ENCODE measurements around the gene TIAM2.

TIAM2 gene

GRCh38 chr6:155064303-155064702, 69.2 kb downstream of the TIAM2 start:
- DNase-seq (ENCODE audit: low read depth): no peak

DNA sequence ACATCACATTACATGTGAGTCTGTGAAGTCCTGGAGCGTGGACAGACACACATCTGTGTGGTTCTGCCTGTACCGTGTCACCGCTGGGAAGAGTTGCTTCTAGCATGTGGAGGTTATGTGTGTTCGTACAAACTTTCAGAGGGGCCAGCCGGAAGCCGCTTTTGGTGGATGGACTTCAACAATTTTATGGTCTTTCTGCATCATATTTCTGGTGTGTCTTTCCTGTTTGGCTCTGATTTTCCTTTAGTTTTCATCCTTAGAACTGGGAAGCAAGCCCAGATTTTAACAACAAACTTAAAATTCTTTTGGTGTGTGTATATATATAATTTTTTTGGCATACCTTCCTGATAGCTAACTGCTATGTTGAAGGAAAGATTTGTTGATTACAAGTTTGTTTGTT, 71.2 kb downstream of the TIAM2 start:
- DNase-seq (ENCODE audit: low read depth): no peak

- no peak for DNase-seq (ENCODE audit: low read depth)
These were observed 72.0 kb downstream of the TIAM2 start for GRCh38 chr6:155066921-155067680.

DNA sequence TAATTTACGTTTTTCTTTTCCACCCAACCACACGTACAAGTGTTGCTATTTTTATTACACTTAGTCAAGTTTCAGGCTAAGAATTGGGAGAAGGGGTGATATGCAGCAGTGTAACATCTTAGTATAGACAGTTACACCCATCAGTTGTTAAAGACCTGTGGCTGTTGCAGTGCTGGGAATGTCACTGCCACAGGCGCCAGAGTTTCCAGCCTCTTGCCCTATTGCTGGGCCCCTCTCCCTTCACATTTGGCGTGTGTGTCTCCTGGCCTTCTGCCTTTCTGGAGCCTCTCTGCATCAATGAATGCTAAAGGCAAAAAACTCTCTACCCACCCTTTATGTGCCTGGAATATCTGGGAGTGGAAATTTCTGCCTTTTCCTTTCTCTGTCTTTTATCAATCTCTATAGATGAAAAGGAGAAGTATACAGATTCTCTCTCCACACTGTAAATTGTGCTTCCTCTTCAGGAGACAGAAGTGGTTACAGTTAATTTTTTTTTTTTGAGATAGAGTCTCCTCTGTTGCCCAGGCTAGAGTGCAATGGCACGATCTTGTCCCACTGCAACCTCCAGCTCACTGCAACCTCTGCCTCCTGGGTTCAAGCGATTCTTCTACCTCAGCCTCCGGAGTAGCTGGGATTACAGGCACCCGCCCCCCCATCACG, 73.0 kb downstream of the TIAM2 start:
- DNase-seq (ENCODE audit: low read depth): no peak

GRCh38 chr6:155069543-155069942, 74.4 kb downstream of the TIAM2 start:
- no peak for DNase-seq (ENCODE audit: low read depth)

- DNase-seq (ENCODE audit: low read depth): no peak
These were observed 81.0 kb downstream of the TIAM2 start for GRCh38 chr6:155075930-155076695.

GRCh38 chr6:155077331-155077730, 82.2 kb downstream of the TIAM2 start:
- DNase-seq (ENCODE audit: low read depth): peak; percentile 75

- peak; percentile 39 for DNase-seq (ENCODE audit: low read depth)
These were observed 82.7 kb downstream of the TIAM2 start for GRCh38 chr6:155077784-155078183.

DNA sequence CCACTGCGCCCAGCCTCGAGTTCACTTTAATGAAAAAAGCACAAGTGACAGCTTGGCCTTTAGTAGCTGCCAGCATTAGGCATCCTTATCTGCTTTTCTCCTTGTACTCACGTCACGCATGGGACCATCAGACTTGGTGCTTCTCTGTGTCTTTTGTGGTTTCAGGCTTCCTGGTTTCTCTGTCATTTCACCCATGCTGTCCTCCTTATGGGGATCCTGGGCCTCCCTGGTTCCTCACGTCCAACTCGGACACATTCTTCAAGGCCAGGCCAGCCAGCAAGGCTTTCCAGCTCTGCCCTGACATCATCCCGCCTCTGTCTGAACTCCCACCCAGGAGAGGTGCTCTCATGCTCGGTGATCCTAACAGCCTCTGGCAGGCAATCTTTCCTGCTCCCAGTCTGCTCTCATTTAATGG, 83.2 kb downstream of the TIAM2 start:
- DNase-seq (ENCODE audit: low read depth): peak; percentile 61

DNA sequence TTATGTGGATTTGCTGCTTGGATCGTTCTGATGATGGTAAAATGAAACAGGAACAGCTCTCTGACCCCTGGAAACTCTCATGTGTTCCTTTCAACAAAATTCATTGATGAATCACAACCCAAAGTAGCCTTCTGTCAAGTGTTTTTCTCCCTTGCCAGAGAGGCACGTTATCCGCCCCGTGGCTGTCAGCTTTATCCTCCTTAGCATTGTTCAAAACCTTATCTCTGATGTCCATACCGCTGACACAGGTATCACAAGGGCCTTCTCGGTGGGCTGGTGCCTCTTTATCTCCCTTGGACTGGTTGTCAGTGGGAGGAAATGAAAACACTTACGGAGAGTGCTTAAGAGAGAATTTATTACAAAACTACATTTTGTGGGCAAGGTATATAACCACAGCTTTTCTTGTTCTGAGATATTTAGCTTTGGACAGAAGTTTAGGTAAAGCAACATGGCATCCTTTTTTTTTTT, 84.9 kb downstream of the TIAM2 start:
- DNase-seq (ENCODE audit: low read depth): peak; percentile 64

DNA sequence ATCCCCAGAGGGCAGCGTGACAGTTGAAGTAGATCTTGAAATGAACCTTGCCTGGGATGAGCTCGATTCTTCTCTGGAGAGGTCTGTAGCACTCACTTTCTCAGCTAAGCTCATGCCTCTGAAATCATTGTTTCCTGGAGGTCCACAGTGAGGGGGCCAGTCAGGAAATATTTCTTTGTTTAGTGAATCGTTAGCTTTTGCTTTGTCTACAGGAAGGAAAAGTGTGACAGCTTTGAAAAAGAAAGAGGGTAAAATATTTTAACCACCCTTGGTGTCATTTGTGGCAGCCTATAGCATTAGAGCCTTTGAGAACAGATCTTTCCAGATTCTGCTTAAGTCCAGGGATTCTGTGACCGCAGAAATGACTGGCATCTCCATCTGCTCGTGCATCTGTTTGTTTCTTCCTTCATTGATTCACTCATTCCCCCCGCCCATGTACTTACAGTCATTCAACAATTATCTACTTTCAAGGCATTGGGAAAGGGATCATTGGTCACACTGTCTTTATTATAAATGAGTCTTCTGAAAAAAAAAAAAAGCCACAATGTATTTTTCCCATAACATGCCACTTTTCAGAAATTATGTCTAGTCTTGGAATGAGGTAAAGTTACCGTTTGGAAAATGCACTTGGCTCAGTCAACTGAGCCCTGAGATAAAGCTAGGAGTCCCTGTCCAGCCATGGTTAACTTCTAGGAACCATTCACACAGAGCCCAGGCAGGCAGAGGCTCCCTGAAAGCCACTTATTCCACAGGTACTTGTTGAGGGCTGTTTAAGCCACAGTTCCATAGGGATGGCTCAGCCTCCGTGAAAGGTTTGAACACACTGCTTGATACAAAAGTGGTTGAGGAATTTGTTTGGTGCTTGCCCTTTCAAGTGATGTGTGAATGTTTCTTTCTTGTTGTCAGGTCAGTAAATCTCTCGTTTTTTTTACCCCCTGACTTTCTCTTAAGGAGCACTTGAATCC, 86.0 kb downstream of the TIAM2 start:
- peak; percentile 88 for DNase-seq (ENCODE audit: low read depth)

DNA sequence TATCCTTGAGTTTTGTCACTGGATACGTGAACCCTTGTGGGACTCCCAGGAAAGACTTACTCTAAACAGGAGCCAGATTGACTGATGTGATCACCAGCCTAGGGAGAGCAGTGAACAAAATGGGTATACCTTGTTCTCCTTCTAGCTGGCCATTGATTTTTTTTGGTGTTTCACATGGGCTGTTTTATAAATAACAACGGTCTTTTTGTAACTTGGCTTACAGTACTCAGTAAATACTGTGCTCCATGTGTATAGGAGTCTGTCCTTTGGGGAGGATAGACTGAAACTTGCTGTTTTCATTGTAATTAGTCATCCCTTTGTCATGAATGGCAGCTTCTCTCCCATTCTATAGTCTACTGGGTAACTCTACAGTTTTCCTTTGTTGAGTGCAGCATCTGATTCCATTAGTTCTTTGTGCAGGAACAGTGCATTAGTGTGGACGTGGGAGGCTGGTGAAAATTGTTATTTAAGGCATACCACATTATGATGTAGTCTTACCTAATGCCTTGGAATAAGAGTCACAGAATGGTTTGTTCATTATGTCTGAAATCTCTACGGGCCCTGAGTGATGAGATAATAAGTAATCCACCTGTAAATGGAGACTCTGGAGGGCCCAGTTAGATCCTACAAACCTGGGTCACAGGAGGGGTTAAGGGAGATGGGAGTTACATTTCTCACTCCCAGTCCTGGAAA, 89.5 kb downstream of the TIAM2 start:
- peak; percentile 53 for DNase-seq (ENCODE audit: low read depth)

GRCh38 chr6:155085582-155086257, 90.6 kb downstream of the TIAM2 start:
- DNase-seq (ENCODE audit: low read depth): peak; percentile 90

DNA sequence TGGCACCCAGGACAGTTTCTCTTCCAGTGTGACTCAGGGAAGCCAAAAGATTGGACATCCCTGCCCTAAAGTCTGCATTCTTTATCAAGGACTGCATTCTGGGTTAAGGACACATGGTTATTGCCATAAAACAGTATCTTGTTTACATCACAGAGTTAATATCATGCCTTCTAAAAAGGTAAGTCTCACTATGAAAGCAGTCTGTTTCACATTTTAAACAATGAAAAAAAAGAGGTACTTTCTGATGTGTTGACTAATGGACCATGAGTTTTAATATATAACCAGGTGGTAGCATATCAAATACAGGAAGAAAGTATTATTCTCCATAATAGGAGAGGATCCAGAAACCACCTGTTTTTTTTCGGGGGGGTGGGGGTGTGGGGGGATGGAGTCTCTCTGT, 93.7 kb downstream of the TIAM2 start:
- DNase-seq (ENCODE audit: low read depth): no peak

DNA sequence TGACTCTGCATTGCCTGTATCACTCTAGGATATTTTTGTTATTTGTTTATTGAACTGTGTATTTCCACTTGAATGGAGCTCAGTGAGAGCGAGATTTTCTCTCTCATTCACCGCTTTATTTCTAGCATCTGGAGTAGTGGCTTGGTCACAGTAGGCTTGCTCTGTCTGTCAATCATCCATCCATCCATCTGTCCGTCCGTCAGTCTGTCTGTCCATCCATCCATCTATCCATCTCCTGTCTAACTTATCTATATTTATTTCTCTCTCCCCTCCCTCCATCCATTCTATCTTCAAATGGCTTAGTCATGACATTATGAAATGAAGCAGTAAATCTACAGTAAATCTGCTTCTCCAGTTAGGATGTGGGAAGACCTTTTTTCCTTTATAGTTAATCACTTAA, 94.6 kb downstream of the TIAM2 start:
- peak; percentile 34 for DNase-seq (ENCODE audit: low read depth)

DNA sequence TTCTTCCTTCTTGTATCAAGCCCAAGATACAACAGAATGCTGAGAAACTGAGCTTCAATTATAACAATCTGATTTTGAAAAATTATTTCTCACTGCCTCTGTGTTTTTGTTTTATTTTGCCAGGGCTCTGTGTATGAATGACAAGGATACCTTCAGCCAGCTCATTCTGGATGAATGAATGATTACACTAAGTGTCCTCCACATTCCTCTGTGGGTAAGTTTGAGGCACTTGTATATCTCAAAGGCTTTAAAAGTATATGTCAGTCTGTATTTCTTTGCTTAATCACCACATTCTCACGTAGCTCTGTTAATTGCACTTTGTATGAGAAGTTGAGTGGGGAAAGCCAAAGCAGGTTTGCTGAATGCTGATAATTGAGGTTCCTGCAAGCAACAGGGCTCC, 95.1 kb downstream of the TIAM2 start:
- peak; percentile 45 for DNase-seq (ENCODE audit: low read depth)

- DNase-seq (ENCODE audit: low read depth): no peak
These were observed 96.6 kb downstream of the TIAM2 start for GRCh38 chr6:155091756-155092155.

DNA sequence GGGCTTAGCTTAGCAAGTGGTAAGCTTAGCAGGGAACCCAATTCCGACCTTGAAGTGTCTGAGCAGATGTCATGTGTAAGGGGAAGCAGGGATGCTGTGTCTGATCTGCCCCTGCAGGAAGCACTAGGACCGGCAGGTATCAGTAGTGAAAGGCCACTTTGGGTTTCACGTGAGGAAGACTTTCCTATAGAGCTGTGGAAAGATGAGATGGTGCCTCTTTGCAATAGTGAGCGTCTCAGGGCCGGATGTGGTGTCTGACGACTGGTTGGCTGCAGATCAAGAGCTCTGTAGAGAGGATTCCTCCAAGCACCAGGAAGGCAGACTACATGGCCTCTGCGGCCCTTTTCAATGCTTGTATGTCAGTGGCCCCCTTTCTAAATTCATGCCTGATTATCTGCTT, 98.3 kb downstream of the TIAM2 start:
- DNase-seq (ENCODE audit: low read depth): peak; percentile 15

- DNase-seq (ENCODE audit: low read depth): peak; percentile 27
These were observed 105.0 kb downstream of the TIAM2 start for GRCh38 chr6:155100087-155100486.

DNA sequence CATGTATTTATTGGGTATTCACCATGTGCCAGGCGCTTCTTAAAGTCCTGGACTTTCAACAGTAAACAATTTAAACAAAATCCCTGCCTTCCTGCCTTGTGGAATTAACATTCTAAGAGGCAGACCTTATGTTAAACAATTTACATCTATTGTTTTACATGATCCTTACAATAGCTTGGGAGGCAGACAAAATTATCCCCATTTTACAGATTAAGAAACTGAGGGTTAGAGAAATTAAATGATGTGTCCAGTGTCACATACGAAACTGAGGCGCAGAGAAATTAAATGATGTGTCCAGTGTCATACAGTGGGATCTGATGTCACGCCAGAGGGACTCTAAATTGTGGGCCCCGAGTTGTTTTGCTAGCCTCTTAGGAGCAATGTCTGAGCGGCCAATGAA, 105.5 kb downstream of the TIAM2 start:
- no peak for DNase-seq (ENCODE audit: low read depth)

Data from amniotic epithelial cell (primary cell).